GM10248 (cell line): ENCODE data around the gene PAX5.

Experiments used
- CTCF ChIA-PET: fragments of 300-600 bp; sonication (Branson Sonifier 250); formaldehyde crosslinking; extraction: SDS; loops from one replicate; lab custom pipeline; 2021; ENCODE audit warnings: antibody characterized with exemption; lab: Yijun Ruan, JAX
- POLR2A ChIA-PET: fragments of 350-650 bp; sonication (Branson Sonifier 250); formaldehyde crosslinking; extraction: SDS; loops from one replicate; lab custom pipeline; 2020; ENCODE audit warnings: antibody characterized with exemption; lab: Yijun Ruan, JAX
- DNase-seq: peaks from one replicate; pipeline ENCODE4 v3.0.0; 2012; ENCODE audit errors: extremely low spot score
- TF ChIP-seq, protein P1 (sequence below): IDR thresholded peaks from 2 replicates; pipeline ENCODE4 v1.5.1; 2012; ENCODE audit warnings: mild to moderate bottlenecking, low read depth; ENCODE audit errors: extremely low read depth, missing control alignments, control extremely low read depth

The PAX5 gene

DNA sequence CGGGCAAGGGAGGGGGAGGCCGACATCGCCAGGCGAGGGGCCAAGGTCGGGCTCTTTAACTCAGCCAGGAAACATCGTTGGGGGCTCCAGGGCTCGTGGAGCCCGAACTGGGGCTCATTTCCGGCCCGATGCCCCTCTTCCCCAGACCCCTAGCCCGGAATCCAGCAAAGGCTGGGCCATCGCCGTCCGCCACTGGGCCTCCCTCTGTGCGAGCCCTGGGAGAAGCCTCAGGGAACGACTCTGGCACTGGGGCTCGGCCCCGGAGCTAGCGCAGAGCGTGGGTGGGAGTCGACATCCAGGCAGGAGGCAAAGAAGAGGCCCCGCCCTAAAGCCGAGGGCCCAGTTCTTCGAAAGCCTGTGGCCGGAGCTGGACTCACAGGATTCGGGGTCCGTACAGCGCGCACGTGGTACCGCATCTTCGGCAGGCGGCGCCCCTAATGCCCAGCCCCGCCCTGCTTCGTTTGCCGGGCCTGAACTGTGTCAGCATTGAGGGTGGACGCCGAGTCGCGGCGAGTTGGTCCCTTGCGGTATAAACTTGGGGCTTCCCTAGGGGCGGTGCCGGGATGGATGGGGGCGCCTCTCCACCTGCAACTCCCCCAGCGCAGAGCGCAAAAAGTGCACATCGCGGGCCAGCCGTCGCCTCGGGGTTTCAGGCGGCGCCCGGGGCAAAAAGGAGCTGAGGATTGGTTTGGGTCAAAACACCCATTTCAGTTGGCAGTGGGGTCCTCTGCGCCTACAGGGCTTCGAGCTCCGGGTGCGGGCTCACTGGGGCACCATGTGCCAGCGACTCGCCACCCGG, 3.6 kb upstream of the PAX5 start:
- TF ChIP-seq, protein P1, sequence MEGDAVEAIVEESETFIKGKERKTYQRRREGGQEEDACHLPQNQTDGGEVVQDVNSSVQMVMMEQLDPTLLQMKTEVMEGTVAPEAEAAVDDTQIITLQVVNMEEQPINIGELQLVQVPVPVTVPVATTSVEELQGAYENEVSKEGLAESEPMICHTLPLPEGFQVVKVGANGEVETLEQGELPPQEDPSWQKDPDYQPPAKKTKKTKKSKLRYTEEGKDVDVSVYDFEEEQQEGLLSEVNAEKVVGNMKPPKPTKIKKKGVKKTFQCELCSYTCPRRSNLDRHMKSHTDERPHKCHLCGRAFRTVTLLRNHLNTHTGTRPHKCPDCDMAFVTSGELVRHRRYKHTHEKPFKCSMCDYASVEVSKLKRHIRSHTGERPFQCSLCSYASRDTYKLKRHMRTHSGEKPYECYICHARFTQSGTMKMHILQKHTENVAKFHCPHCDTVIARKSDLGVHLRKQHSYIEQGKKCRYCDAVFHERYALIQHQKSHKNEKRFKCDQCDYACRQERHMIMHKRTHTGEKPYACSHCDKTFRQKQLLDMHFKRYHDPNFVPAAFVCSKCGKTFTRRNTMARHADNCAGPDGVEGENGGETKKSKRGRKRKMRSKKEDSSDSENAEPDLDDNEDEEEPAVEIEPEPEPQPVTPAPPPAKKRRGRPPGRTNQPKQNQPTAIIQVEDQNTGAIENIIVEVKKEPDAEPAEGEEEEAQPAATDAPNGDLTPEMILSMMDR, result no peak
- DNase-seq, result peak; percentile 60
- ChIA-PET POLR2A (interaction anchor here (0.6 to 1.5 kb wide), 6 partner anchors 41 to 448 kb away, joined by 3 to 9 read pairs (median 3); partner anchors contain the start of genes POLR1E and ZCCHC7), CTCF (interaction anchor here (0.8 to 2.5 kb wide), 17 partner anchors 9 to 298 kb away, joined by 3 to 11 read pairs (median 4); no protein-coding TSS in a partner anchor)

GRCh38 chr9:37036776-37037502, 2.9 kb upstream of the PAX5 start:
- TF ChIP-seq, protein P1, result no peak
- ChIA-PET POLR2A (interaction anchor here (0.6 to 1.5 kb wide), 5 partner anchors 40 to 449 kb away, joined by 3 to 9 read pairs (median 3); partner anchors contain the start of genes POLR1E and ZCCHC7), CTCF (interaction anchor here (0.8 to 2.5 kb wide), 14 partner anchors 8 to 299 kb away, joined by 3 to 11 read pairs (median 4); no protein-coding TSS in a partner anchor)
- peak; percentile 59 for DNase-seq

- CTCF ChIA-PET, result interaction anchor here (0.7 to 2.5 kb wide), 10 partner anchors 25 to 300 kb away, joined by 3 to 11 read pairs (median 3); partner anchors contain the start of gene ZCCHC7
- POLR2A ChIA-PET, result no interaction called here
- TF ChIP-seq, protein P1, result peak; percentile 44
- DNase-seq, result peak; percentile 35
Observed at GRCh38 chr9:37036371-37036775, 2.3 kb upstream of the PAX5 start.

DNA sequence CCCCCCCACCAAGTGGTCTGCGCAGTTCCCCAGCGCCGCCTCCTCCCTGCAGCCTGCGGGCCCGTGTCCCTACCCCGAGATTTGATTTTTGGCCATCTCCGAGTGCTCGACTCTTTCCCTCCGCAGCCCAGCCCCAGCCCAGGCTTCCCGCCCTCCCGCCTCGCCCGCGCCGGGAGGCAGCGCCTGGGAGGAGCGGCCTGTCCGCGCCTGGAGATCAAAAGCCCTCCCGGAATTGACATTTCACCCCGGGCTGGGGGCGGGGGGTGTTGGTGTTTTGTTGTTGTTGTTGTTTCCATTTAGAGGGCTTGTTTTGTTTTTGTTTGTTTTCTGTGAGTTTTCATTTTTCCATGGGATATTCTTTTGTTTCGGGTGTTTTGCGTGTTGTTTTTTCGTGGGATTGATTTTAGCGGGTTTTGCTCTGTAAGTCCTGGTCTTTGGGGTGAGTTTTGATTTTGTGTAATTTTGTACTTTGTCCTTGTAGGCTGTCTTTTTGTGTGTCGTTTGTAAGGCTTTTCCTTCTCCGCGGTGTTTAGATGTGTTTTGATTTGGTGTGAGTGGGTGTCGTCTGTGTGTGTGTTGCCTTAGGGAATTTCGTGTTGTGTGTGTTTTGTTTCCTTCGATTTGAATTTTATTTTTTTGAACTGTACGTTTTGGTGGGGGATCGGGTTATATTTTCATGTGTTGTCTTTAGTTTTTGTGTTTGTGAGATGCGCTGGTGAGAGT, 1.7 kb upstream of the PAX5 start:
- TF ChIP-seq, protein P1, result no peak
- ChIA-PET CTCF (interaction anchor here (0.7 to 2.5 kb wide), 12 partner anchors 10 to 376 kb away, joined by 3 to 12 read pairs (median 3); partner anchors contain the start of gene ZCCHC7), POLR2A (no interaction called here)
- DNase-seq, result peak; percentile 40

- ChIA-PET POLR2A (no interaction called here), CTCF (interaction anchor here (0.6 to 2.3 kb wide), 11 partner anchors 9 to 376 kb away, joined by 3 to 12 read pairs (median 3); no protein-coding TSS in a partner anchor)
- no peak for DNase-seq
- TF ChIP-seq, protein P1, result no peak
Observed at GRCh38 chr9:37034938-37035647, 1.0 kb upstream of the PAX5 start.
